GM18511 (cell line): ENCODE results near the gene ATP13A1.
"Not testable (repeated sequence)": the region's sequence is repeated elsewhere in the genome, so short reads cannot be mapped to it uniquely, and the experiment has no call there.

Experiments used
- ATAC-seq: cut with Tn5 transposase; IDR thresholded peaks from one replicate; pipeline ENCODE4 v1.9.1; 2021; ENCODE audit warnings: mild to moderate bottlenecking, moderate library complexity; ENCODE audit not compliant: unreplicated experiment

ATP13A1 gene

DNA sequence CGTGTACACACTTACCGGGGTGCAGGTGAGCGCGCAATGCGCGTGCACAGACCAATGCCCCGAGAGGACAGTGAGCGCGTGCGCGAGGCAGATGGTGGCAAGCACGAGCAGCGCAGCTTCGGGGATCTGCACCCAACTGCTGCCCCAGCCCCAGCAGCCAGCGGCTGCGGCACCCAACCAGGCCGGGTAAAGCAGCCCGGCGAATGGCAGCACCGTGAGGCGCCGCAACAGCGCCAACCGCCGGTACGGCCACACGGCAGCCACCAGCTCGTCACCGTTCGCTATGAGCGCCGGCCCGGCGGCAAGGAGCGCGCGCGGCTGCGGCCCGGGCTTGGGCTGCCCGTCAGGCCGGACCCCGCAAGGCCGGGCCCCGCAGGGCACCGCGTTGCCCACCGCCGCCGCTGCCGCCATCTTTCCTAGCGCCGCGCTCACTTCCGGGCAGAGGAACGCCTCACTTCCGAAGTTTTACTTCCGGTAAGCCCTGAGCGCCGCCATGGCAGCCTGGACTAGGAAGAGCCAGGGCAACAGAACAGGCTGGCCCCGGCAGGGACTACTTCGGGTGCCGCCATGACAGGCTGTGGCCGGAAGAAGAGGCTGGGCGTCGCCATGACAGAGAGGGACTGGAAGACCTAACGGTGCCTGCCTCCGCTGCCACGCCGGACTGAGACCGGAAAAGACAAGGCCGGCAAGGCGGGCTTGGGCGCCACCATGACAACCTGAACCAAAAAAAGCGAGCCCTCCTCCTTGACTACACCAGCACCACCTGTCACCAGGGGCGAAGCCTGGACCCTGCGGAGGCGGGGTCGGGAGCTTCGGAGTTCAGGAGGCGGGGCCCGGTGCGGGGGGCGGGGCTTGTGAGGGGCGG, at the start of gene ATP13A1:
Gene ATP13A1 (minus strand): TSS at position 421 of the 865 bp plus-strand sequence. CDS start 10 bp downstream, at position 411.
- ATAC-seq = peak; percentile 73

DNA sequence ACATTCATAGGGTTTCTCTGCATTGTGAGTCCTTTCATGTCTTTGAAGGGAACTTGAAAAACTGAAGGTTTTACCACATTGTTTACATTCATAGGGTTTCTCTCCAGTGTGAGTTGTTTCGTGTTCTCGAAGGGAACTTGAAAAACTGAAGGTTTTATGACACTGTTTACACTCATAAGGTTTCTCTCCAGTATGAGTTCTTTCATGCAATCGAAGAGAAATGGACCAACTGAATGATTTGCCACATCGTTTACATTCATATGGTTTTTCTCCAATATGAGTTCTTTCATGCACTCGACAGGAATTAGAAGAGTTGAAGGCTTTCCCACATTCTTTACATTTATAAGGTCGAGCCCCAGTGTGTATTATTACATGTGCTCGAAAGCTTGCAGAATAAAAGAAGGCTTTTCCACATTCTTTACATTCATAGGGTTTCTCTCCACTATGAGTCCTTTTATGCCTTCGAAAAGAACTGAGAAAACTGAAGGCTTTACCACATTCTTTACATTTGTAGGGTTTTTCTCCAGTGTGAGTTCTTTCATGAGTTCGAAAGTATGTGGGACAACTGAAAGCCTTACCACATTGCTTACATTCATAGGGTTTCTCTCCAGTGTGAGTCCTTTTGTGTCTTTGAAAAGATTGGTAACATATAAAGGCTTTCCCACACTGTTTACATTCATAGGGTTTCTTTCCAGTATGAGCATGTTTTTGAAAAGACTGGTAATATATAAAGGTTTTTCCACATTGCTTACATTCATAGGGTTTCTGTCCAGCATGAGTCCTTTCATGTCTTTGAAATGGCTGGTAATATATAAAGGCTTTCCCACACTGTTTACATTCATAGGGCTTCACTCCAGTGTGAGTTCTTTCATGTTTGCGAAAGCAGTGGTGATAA, 48.7 kb upstream of the ATP13A1 start:
- no peak for ATAC-seq

DNA sequence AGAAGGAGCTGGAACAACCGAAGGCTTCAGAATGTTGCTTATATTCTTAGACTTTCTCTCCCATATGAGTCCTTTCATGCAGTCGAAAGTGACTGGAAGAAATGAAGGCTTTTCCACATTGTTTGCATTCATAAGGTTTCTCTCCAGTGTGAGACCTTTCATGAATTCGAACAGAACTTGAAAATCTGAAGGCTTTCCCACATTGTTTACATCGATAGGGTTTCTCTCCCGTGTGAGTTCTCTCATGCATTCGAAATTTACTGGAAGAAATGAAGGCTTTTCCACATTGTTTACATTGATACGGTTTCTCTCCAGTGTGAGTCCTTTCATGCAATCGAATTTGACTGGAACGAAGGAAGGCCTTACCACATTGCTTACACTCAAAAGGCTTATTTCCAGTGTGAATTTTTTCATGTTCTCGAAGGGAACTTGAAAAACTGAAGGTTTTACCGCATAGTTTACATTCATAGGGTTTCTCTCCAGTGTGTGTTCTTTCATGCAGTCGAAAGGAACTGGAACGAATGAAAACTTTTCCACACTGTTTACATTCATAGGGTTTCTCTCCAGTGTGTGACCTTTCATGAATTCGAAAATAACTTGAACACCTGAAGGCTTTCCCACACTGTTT, 47.9 kb upstream of the ATP13A1 start:
- no peak for ATAC-seq

DNA sequence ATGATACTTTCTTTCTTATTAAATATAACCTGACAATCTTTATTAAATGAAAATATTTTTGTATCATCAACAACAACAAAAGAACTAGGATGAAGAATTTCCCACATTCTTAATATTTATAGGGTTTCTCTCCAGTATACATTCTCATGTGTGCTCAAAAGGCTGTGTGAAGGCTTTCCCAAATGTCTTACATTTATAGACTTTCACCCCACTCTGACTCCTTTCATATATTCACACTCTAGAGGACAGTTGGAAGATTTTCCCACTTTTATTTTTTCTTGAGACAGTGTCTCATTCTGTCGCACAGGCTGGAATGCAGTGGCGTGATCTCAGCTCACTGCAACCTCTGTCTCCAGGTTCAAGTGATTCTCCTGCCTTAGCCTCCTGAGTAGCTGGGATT, 47.0 kb upstream of the ATP13A1 start:
- no peak for ATAC-seq

DNA sequence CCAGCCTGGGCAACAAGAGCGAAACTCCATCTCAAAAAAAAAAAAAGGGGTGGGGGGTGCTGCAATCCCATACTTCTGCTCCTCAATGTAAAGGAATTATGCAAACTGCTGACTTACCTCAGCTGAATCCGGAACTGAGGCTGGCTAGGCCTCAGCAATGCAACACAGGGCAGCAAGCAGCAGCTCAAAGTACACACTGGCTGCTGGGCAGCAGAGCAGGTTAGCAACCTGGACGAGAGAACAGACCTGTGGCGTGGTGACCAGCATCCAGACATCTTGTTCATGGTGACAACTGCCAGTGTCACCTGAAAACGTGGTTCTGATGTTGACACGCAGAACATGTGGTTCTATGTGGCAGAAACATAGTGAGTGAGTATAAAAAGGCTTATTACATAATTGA, 41.4 kb upstream of the ATP13A1 start:
- no peak for ATAC-seq

DNA sequence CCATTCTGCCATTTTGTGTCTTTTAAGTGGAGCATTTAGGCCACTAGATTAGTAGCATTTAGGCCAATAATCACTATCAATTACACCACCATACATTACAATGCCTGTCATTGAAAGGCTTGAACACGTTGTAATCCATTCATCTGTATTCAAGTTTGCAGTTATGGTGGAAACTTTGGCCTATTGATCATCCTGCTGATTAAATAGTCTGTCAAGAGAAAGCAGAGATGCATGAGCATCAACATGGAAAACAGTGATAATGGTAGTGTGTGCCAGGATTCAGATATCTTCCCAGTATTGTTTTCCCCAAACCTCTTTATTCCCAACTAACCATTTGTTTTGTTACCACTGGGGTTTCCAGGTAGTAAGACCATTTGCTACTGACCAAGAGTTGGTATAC, 37.0 kb upstream of the ATP13A1 start:
- not testable (repeated sequence) for ATAC-seq

DNA sequence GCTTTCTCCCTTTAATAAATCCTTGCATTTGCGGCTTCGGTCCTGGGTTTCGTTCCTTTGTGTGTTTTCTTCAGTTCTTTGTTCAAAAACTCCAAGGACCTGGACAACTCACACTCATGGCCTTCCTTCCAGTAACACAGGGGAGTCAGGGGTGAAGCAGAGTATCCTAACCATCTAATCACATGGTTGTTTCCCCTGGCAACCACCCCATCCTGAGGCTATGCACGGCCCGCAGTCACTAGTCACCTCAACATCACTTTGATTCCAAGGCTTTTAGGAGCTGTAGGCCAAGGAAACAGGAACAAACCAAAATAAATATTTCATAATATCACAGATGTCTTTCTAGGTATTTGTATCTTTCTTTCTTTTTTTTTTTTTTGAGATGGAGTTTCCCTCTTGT, 34.1 kb upstream of the ATP13A1 start:
- no peak for ATAC-seq

DNA sequence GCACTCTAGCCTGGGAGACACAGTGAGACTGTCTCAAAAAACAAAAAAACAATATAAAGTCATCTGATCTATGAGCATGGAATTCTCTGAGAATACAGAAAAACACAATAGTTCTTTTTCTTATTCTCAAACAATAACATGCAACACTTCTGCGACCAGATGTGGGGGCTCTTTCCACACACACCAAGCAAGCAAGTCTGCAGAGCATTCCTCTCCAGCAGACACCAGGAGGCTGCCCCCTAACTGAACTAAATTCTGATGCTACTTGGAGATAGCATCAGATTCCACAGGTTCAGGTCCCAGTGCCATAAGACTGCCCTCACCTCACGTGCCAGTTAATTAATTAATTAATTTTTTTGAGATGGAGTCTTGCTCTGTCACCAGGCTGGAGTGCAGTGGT, 32.9 kb upstream of the ATP13A1 start:
- ATAC-seq = no peak

DNA sequence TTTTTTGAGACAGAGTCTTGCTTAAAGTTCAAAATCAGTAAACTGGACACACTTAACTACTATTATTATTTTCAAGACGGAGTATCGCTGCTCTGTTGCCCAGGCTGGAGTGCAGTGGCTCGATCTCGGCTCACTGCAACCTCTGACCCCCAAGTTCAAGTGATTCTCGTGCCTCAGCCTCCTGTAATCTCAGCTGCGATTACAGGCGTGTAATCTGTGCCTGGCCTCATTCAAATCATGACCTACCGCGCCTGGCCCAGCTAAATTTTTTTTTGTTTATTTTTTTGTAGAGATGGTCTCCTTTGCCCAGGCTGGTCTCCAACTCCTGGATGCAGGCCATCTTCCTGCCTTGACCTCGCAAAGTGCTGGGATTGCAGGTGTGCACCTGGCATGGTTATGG, 28.2 kb upstream of the ATP13A1 start:
- no peak for ATAC-seq

DNA sequence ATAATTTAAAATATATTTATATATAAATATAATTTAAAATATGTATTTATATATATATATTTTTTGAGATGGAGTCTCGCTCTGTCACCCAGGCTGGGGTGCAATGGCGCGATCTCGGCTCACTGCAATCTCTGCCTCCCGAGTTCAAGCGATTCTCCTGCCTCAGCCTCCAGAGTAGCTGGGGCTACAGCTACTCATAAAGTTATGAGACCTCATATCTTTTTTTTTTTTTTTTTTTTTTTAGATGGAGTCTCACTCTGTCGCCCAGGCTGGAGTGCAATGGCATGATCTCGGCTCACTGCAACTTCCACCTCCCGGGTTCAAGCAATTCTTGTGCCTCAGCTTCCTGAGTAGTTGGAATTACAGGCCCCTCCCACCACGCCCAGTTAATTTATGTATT, 25.5 kb upstream of the ATP13A1 start:
- ATAC-seq = not testable (repeated sequence)

DNA sequence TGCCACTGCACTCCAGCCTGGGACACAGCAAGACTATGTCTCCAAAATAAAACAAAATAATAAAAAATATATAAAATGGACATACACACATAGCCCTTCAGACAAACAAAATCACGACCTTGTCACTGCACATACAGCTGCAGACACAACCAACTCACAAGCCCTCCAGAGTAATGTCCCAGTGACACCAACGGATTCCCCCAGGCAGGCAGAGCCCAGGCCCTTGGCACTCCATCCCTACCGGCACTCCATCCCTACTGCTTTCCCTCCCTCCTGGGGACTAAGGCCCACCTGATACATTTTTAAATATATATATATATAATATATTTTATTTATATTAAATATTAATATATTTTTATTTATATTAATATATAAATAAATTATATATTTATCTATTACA, 23.6 kb upstream of the ATP13A1 start:
- ATAC-seq = no peak

DNA sequence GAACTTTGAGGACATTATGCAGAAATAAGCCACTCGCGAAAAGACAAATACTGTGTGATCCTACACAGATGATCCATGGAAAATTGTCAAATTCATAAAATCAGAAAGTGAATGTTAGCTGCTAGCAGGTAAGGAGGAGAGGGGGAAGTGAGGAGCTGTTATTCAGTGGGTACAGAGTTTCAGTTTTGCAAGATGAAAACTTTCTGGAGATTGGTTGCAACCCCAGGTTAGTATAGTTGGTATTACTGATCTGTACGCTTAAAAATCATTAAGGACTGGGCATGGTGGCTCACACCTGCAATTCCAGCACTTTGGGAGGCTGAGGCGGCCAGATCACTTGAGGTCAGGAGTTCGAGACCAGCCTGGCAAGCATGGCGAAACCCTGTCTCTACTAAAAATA, 23.1 kb upstream of the ATP13A1 start:
- ATAC-seq = no peak

DNA sequence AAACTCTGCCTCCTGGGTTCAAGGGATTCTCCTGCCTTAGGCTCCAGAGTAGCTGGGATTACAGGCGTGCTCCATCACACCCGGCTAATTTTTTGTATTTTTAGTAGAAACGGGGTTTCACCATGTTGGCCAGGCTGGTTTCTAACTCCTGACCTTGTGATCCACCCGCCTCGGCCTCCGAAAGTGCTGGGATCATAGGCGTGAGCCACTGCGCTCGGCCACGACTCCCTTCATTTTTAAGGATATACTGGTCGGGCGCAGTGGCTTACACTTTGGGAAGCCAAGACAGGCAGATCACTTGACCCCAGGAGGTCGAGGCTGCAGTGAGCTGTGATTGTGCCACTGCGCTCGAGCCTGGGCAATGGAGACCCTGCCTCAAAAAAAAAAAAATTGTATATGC, 22.6 kb upstream of the ATP13A1 start:
- ATAC-seq = not testable (repeated sequence)

DNA sequence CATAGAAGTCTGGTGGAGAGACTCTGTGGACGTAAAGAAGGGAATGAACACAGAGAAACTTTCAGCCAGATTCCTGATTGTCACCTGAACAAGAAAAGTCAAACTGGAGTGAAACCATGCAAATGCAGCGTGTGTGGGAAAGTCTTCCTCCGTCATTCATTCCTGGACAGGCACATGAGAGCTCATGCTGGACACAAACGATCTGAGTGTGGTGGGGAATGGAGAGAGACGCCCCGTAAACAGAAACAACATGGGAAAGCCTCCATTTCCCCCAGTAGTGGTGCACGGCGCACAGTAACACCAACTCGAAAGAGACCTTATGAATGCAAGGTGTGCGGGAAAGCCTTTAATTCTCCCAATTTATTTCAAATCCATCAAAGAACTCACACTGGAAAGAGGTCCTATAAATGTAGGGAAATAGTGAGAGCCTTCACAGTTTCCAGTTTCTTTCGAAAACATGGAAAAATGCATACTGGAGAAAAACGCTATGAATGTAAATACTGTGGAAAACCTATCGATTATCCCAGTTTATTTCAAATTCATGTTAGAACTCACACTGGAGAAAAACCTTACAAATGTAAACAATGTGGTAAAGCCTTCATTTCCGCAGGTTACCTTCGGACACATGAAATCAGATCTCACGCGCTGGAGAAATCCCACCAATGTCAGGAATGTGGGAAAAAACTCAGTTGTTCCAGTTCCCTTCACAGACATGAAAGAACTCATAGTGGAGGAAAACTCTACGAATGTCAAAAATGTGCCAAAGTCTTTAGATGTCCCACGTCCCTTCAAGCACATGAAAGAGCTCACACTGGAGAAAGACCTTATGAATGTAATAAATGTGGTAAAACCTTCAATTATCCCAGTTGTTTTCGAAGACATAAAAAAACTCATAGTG, 15.9 kb upstream of the ATP13A1 start:
- ATAC-seq = no peak

DNA sequence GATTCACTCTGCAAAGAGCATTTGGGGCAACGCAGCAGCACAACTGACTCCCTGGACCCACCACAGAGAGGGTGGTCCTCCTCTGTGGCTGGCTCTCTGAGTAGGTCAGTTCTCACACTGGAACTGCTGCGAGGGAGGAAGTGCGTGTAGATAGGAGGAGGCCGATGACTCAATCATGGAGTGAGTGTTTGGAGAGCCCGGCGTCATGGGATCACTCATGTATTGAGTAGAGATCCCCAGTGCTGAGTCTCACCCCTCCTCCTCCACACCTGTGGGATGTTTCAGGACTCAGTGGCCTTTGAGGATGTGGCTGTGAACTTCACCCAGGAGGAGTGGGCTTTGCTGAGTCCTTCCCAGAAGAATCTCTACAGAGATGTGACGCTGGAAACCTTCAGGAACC, 14.1 kb upstream of the ATP13A1 start:
- ATAC-seq = no peak

DNA sequence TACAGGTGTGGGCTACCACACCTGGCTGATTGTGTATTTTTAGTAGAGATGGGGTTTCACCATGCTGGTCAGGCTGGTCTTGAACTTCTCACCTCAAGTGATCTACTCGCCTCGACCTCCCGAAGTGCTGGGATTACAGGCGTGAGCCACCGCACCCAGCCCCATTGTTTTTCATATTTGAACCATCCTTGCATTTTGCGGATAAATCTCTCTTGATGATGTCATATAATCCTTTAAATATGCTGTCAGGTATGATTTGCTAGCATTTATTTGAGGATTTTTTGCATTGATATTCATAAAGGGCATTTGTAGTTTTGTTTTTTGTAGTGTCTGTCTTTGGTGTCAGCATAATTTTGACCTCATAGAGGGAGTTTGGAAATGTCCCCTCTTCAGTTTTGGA, 10.8 kb upstream of the ATP13A1 start:
- no peak for ATAC-seq

DNA sequence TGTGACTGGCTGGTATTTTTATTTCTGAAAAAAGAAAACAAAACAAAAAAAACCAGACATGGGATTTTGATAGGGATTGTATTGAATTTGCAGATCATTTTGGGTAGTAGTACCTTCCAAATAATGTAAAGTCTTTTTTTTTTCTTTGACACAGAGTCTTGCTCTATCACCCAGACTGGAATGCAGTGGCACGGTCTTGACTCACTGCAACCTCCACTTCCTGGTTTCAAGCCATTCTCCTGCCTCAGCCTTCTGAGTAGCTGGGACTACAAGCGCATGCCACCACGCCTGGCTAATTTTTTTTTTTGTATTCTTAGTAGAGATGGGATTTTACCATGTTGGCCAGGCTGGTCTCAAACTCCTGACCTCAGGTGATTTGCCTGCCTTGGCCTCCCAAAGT, 9.3 kb upstream of the ATP13A1 start:
- no peak for ATAC-seq

DNA sequence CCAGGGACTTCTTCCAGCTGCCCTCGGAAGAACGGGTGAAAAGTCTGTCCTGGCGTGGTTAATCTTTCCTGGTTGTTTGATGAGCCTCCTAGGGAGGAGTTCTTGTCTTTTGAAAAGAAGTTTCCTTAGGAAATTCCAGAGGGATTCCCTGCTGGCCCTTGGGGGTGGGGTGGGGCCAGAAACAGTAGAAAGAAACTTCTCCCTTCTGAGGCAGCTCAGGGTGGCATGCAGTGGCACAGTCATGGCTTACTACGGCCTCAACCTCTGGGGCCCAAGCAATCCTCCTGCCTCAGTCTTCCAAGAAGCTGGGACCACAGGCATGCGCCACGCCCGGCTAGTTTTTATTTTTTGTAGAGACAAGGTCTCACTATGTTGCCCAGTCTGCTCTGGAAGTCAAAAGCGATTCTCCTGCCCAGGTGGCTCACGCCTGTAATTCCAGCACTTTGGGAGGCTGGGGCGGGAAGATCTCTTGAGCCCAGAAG, 6.6 kb upstream of the ATP13A1 start:
- no peak for ATAC-seq

DNA sequence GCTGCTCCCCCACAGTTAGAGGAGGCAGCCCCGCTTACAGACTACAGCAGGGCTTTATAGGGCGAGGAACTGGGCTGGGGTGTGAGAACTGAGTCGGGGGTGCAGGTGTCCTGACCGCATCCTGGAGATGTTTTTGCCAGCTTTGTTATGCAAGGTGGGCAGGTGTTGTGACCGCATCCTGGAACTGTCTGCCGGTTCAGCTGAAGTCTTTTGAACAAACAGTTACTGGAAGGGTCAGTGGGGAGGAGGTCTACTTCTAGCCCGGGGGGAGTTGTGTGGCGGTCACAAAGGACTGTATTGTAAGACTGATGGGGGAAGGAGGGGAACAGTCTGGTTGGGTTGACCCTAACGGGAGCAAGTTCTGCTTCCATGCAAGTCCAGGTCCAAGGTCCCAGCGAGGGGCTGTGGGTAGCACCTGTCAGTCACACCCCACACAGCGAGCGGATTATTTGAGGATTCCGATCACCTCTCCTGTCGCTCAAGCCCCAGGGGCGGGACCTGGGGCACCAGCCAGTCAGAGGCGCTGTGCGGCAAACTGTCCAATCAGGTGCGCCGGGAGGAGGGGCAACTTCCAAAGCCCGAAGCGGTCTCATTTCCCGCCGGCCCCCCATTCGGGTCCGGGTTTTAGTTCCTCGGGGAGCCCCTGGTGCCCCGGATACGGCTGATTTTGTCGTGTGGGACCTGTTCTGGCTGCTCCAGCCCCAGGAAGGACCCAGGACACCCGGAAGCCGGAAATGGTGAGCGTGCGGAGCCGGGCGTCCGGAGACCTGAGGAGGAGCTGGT, 4.9 kb upstream of the ATP13A1 start, which contains the start of gene ZNF101:
Gene ZNF101 (plus strand): TSS at position 610 of the 783 bp plus-strand sequence. CDS start 125 bp downstream, at position 735.
- peak; percentile 73 for ATAC-seq
